K562 (cell line): ENCODE data around the gene GRIK5. TPM values are rescaled to one million over a fixed set of nuclear protein-coding genes. Genes with fewer than 3 reads are reported as not detected.

Source experiments
- AFF1 ChIP-seq, 2 experiments: fragments of 450-650 bp; IDR thresholded peaks; 2 replicates each; pipeline ENCODE4 v1.6.1; 2018; ENCODE audit warnings: mild to moderate bottlenecking in 2 of 2, low read depth in 1 of 2; ENCODE audit not compliant: partially characterized antibody in 2 of 2
- CBFA2T3 ChIP-seq: fragments of 450-650 bp; IDR thresholded peaks from 2 replicates; pipeline ENCODE4 v1.6.1; 2017
- CREB1 ChIP-seq, 2 experiments: sonication (generic) in 1 of 2; formaldehyde crosslinking in 1 of 2; IDR thresholded peaks; 2 replicates each; pipeline versions ENCODE4 v1.6.1 to v1.8.0; 2012 to 2022; ENCODE audit warnings: inconsistent platforms in 1 of 2, mild to moderate bottlenecking in 1 of 2, missing genetic modification reagents in 1 of 2, moderate library complexity in 1 of 2
- FUS ChIP-seq: fragments of 200-400 bp; formaldehyde crosslinking; optimal IDR thresholded peaks from 2 replicates; pipeline ENCODE3; 2017; ENCODE audit warnings: low read depth, low read length
- HMG20A ChIP-seq: fragments of 450-650 bp; formaldehyde crosslinking; conservative IDR thresholded peaks from 2 replicates; pipeline ENCODE4 v1.4.0; 2020; ENCODE audit warnings: mild to moderate bottlenecking, mixed read lengths
- KDM2B ChIP-seq: fragments of 250-450 bp; sonication (Bioruptor Pico); IDR thresholded peaks from 2 replicates; pipeline ENCODE4 v1.8.0; 2021; ENCODE audit warnings: mild to moderate bottlenecking, moderate library complexity
- MAZ ChIP-seq, 2 experiments: fragments of 450-650 bp in 1 of 2; sonication (generic) in 1 of 2; formaldehyde crosslinking; IDR thresholded peaks in 1 of 2; conservative IDR thresholded peaks in 1 of 2; 2 replicates each; pipeline versions ENCODE4 v1.4.0 to v1.5.0; 2020; ENCODE audit warnings: mild to moderate bottlenecking in 1 of 2, missing genetic modification reagents in 1 of 2
- MCM5 ChIP-seq: fragments of 450-650 bp; IDR thresholded peaks from 2 replicates; pipeline ENCODE4 v1.6.1; 2016; ENCODE audit warnings: low read depth
- PKNOX1 ChIP-seq: fragments of 450-650 bp; IDR thresholded peaks from 2 replicates; pipeline ENCODE4 v1.6.1; 2016
- POLR3A ChIP-seq: IDR thresholded peaks from 2 replicates; pipeline ENCODE4 v1.6.1; 2011; ENCODE audit warnings: borderline replicate concordance, mild to moderate bottlenecking, moderate library complexity; ENCODE audit not compliant: insufficient read length, insufficient read depth; ENCODE audit errors: extremely low read depth
- RFX5 ChIP-seq: IDR thresholded peaks from 2 replicates; pipeline ENCODE4 v1.6.1; 2011; ENCODE audit warnings: low read depth, mild to moderate bottlenecking, improper control_type of control experiment, low read length
- SFPQ ChIP-seq: fragments of 200-400 bp; formaldehyde crosslinking; IDR thresholded peaks from 2 replicates; pipeline ENCODE4 v1.6.1; 2017; ENCODE audit warnings: mild to moderate bottlenecking, low read depth, low read length, moderate library complexity
- TSHZ1 ChIP-seq: fragments of 250-450 bp; sonication (Bioruptor Pico); IDR thresholded peaks from 2 replicates; pipeline ENCODE4 v1.4.0; 2020; ENCODE audit warnings: mild to moderate bottlenecking, moderate library complexity
- ZNF143 ChIP-seq: sonication (generic); formaldehyde crosslinking; IDR thresholded peaks from 2 replicates; pipeline ENCODE4 v1.9.0; 2022; ENCODE audit warnings: mild to moderate bottlenecking, missing genetic modification reagents
- ZNF274 ChIP-seq: IDR thresholded peaks from 2 replicates; pipeline ENCODE4 v1.6.1; 2011; ENCODE audit warnings: low read depth, mild to moderate bottlenecking, low read length, moderate library complexity, borderline replicate concordance
- polyA plus RNA-seq, 8 experiments: library from polyadenylated mRNA; depleted of rRNA in 4 of 8; stranded (reverse) in 5 of 8; unstranded in 3 of 8; fragments of >200 nt; fragmentation: Nextera tagmentation in 2 of 8; fragmentation: Illumina TruSeq in 1 of 8; extraction: Ambion mirVana in 2 of 8; extraction: Trizol in 1 of 8; gene quantifications; 2 replicates each; pipeline versions ENCODE4 v1.2.1 to v1.2.3, GENCODE V29; 2011 to 2014; ENCODE audit warnings: inconsistent platforms in 1 of 8, missing spikeins in 1 of 8
- total RNA-seq, 7 experiments: library from RNA; depleted of rRNA in 6 of 7; stranded (reverse); fragments of >200 nt in 6 of 7; fragmentation: Illumina TruSeq in 2 of 7; extraction: Trizol in 2 of 7; gene quantifications; 2 replicates each; pipeline versions ENCODE4 v1.2.1 to v1.2.3, GENCODE V29; 2011 to 2021; ENCODE audit warnings: low replicate concordance in 1 of 7

The GRIK5 gene
- total and polyA plus RNA-seq, 9 of the 15 experiments (the other 6 are each of a cell fraction or from before 2014, with no cell fraction given), result 0.04 to 0.55 (median 0.27) TPM; not detected in 2

GRCh38 chr19:42010245-42011126, 59.5 kb downstream of the GRIK5 start (continued):
- TF ChIP-seq PKNOX1 (peak; percentile 66), FUS (no peak), MCM5 (no peak), TSHZ1 (CRISPR knock-in tag) (no peak; the same call in 1 of the 2 replicates), ZNF143 (CRISPR knock-in tag) (no peak), CBFA2T3 (no peak), ZNF274 (no peak), SFPQ (no peak), HMG20A (CRISPR knock-in tag) (no peak), AFF1 (IDR thresholded peaks at IDR 0.05; ENCODE audit: low read depth in 1 of 2, partially characterized antibody in 2 of 2) (peak in 1 of 2 experiments; percentile 62), MAZ (CRISPR knock-in tag; conservative IDR thresholded peaks at IDR 0.05 in 1 of 2, IDR thresholded peaks at IDR 0.05 in 1 of 2) (0 out of 4 replicates have a peak, but pooled peaks of 1 of the 2 experiments have one; percentile 18), CREB1 (IDR thresholded peaks at IDR 0.05) (no peak), CREB1 (CRISPR knock-in tag; IDR thresholded peaks at IDR 0.05) (no peak), POLR3A (no peak), RFX5 (no peak), KDM2B (no peak)
